H1 (cell line): ENCODE measurements around the gene OR8B4. TPM values are rescaled to one million over a fixed set of nuclear protein-coding genes. Genes with fewer than 3 reads are reported as not detected.

ENCODE experiments used
- polyA plus RNA-seq, 7 experiments: library from polyadenylated mRNA; depleted of rRNA in 3 of 7; stranded (reverse) in 5 of 7; unstranded in 2 of 7; fragments of >200 nt in 5 of 7; fragments of 200-250 nt in 2 of 7; gene quantifications; 1 replicate in 5 of 7; 2 replicates in 1 of 7; 4 replicates in 1 of 7; pipeline versions ENCODE4 v1.2.1 to v1.2.3, GENCODE V29; 2011 to 2013; ENCODE audit warnings: missing spikeins in 2 of 7, mixed read lengths in 2 of 7
- total RNA-seq: library from RNA; stranded (reverse); fragmentation: NEBNext Ultra II Directional; extraction: Animal tissue kit (Norgen Biotek cat#: 25700); gene quantifications from 2 replicates; pipeline ENCODE4 v1.2.1, GENCODE V29; 2021
- TF ChIP-seq, protein P1 (sequence below): fragments of 300-600 bp; sonication (generic); IDR thresholded peaks from 2 replicates; pipeline ENCODE4 v1.7.1; 2012; ENCODE audit warnings: low read length, moderate library complexity, mild to moderate bottlenecking, inconsistent platforms; ENCODE audit not compliant: insufficient replicate concordance

OR8B4 gene
- total and polyA plus RNA-seq, 2 of the 8 experiments (the other 6 are each of a cell fraction or from before 2014, with no cell fraction given), result not detected

DNA sequence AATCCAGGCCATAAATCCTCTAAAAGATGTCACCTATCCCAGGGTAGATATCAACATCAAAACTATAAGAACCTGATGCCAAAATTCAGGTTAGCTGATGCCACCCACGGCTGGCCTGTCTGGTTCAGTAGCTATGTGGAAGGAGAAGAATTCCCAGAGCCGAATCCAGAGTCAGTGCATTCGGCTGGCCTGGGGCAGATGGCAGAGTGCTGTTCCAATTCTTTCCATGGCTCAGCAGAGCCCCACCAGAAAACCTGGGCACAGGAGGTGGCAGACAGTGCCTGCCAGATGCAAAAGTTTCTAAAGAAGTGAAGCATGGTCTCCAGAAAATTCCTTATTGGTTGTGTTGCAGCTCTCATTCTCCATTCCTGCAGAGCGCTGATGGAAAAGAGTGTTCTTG is 40.7 kb upstream of the OR8B4 start (continued):
- TF ChIP-seq, protein P1, sequence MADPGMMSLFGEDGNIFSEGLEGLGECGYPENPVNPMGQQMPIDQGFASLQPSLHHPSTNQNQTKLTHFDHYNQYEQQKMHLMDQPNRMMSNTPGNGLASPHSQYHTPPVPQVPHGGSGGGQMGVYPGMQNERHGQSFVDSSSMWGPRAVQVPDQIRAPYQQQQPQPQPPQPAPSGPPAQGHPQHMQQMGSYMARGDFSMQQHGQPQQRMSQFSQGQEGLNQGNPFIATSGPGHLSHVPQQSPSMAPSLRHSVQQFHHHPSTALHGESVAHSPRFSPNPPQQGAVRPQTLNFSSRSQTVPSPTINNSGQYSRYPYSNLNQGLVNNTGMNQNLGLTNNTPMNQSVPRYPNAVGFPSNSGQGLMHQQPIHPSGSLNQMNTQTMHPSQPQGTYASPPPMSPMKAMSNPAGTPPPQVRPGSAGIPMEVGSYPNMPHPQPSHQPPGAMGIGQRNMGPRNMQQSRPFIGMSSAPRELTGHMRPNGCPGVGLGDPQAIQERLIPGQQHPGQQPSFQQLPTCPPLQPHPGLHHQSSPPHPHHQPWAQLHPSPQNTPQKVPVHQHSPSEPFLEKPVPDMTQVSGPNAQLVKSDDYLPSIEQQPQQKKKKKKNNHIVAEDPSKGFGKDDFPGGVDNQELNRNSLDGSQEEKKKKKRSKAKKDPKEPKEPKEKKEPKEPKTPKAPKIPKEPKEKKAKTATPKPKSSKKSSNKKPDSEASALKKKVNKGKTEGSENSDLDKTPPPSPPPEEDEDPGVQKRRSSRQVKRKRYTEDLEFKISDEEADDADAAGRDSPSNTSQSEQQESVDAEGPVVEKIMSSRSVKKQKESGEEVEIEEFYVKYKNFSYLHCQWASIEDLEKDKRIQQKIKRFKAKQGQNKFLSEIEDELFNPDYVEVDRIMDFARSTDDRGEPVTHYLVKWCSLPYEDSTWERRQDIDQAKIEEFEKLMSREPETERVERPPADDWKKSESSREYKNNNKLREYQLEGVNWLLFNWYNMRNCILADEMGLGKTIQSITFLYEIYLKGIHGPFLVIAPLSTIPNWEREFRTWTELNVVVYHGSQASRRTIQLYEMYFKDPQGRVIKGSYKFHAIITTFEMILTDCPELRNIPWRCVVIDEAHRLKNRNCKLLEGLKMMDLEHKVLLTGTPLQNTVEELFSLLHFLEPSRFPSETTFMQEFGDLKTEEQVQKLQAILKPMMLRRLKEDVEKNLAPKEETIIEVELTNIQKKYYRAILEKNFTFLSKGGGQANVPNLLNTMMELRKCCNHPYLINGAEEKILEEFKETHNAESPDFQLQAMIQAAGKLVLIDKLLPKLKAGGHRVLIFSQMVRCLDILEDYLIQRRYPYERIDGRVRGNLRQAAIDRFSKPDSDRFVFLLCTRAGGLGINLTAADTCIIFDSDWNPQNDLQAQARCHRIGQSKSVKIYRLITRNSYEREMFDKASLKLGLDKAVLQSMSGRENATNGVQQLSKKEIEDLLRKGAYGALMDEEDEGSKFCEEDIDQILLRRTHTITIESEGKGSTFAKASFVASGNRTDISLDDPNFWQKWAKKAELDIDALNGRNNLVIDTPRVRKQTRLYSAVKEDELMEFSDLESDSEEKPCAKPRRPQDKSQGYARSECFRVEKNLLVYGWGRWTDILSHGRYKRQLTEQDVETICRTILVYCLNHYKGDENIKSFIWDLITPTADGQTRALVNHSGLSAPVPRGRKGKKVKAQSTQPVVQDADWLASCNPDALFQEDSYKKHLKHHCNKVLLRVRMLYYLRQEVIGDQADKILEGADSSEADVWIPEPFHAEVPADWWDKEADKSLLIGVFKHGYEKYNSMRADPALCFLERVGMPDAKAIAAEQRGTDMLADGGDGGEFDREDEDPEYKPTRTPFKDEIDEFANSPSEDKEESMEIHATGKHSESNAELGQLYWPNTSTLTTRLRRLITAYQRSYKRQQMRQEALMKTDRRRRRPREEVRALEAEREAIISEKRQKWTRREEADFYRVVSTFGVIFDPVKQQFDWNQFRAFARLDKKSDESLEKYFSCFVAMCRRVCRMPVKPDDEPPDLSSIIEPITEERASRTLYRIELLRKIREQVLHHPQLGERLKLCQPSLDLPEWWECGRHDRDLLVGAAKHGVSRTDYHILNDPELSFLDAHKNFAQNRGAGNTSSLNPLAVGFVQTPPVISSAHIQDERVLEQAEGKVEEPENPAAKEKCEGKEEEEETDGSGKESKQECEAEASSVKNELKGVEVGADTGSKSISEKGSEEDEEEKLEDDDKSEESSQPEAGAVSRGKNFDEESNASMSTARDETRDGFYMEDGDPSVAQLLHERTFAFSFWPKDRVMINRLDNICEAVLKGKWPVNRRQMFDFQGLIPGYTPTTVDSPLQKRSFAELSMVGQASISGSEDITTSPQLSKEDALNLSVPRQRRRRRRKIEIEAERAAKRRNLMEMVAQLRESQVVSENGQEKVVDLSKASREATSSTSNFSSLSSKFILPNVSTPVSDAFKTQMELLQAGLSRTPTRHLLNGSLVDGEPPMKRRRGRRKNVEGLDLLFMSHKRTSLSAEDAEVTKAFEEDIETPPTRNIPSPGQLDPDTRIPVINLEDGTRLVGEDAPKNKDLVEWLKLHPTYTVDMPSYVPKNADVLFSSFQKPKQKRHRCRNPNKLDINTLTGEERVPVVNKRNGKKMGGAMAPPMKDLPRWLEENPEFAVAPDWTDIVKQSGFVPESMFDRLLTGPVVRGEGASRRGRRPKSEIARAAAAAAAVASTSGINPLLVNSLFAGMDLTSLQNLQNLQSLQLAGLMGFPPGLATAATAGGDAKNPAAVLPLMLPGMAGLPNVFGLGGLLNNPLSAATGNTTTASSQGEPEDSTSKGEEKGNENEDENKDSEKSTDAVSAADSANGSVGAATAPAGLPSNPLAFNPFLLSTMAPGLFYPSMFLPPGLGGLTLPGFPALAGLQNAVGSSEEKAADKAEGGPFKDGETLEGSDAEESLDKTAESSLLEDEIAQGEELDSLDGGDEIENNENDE, result no peak
